GM23248 (cell line): ENCODE results near the gene ZDHHC3.

Experiments
- EZH2 ChIP-seq: fragments of 200-600 bp; sonication (generic); IDR thresholded peaks from 2 replicates; pipeline ENCODE4 v1.6.1; 2018; ENCODE audit warnings: antibody characterized with exemption, mild to moderate bottlenecking; ENCODE audit not compliant: insufficient read depth, poor library complexity, severe bottlenecking
- EZH2phosphoT487 ChIP-seq: fragments of 200-600 bp; sonication (generic); IDR thresholded peaks from 2 replicates; pipeline ENCODE4 v1.6.1; 2018; ENCODE audit warnings: antibody characterized with exemption, moderate library complexity, mild to moderate bottlenecking, low read depth; ENCODE audit not compliant: insufficient read depth

DNA sequence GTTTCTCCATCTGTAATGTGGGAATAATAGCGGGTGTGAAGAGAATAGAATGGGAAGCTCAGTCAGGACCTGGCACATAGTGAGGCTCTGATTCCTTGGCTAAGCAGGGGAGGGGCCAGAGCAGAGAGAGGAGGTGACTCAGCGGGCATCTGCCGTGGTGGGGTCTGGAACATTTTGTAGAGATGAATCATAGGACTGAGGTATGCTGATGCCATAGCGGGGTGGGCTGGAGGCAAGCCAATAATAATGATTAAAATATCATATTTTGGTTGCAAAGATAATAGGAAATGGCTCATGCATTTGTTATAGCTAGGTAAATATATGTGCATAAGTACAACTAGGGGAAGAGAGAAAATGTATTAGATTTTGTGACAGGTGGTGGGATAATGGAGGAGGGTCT, 90.4 kb downstream of the ZDHHC3 start:
- no peak for TF ChIP-seq EZH2phosphoT487
- TF ChIP-seq EZH2: no peak
